Measurements from ENCODE around the gene SOS2. TPM values are rescaled to one million over a fixed set of nuclear protein-coding genes. Genes with fewer than 3 reads are reported as not detected.

The SOS2 gene
- total and polyA plus RNA-seq, 10 of the 15 experiments (the other 5 are each of a cell fraction or from before 2014, with no cell fraction given): 2.1 to 16.8 (median 8.4) TPM

DNA sequence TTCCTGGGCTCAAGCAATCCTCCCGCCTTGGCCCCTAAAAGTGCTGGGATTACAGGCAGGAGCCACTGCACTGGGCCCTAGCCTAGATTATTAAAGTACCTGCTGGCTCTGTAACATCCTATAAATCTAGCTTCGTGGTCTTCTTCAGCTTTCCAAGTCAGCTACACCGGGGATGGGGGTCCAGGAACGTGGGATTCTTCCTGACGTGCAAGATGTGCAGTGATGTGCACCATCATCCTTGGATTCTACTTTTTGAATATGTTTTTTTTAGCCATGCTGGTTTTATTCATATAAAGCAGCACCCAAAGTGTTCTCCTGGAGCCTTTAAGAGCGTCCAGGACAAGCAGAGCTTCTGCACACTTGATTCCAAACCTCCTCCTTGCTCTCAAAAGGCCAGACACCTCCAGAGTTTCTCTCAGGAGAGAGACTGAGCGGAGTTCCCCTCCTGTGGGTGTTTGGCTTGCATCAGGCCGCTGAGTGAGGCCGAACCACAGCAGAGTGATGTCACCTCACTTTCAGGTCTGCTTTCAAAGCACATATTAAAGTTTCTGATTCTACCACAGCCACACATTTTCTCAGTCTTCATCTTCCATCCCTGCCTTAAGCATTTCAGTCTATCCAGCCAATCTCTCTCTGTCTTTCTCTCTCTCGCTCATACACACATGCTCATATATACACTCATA is 148.5 kb downstream of the SOS2 start (continued):
- TF ChIP-seq, protein P1, sequence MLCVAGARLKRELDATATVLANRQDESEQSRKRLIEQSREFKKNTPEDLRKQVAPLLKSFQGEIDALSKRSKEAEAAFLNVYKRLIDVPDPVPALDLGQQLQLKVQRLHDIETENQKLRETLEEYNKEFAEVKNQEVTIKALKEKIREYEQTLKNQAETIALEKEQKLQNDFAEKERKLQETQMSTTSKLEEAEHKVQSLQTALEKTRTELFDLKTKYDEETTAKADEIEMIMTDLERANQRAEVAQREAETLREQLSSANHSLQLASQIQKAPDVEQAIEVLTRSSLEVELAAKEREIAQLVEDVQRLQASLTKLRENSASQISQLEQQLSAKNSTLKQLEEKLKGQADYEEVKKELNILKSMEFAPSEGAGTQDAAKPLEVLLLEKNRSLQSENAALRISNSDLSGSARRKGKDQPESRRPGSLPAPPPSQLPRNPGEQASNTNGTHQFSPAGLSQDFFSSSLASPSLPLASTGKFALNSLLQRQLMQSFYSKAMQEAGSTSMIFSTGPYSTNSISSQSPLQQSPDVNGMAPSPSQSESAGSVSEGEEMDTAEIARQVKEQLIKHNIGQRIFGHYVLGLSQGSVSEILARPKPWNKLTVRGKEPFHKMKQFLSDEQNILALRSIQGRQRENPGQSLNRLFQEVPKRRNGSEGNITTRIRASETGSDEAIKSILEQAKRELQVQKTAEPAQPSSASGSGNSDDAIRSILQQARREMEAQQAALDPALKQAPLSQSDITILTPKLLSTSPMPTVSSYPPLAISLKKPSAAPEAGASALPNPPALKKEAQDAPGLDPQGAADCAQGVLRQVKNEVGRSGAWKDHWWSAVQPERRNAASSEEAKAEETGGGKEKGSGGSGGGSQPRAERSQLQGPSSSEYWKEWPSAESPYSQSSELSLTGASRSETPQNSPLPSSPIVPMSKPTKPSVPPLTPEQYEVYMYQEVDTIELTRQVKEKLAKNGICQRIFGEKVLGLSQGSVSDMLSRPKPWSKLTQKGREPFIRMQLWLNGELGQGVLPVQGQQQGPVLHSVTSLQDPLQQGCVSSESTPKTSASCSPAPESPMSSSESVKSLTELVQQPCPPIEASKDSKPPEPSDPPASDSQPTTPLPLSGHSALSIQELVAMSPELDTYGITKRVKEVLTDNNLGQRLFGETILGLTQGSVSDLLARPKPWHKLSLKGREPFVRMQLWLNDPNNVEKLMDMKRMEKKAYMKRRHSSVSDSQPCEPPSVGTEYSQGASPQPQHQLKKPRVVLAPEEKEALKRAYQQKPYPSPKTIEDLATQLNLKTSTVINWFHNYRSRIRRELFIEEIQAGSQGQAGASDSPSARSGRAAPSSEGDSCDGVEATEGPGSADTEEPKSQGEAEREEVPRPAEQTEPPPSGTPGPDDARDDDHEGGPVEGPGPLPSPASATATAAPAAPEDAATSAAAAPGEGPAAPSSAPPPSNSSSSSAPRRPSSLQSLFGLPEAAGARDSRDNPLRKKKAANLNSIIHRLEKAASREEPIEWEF (IDR thresholded peaks at IDR 0.05; ENCODE audit: insufficient replicate concordance, low read depth, low read length): no peak
- peak; percentile 98 for TF ChIP-seq RELB (IDR thresholded peaks at IDR 0.05; ENCODE audit: low read depth)
- TF ChIP-seq ZNF217 (IDR thresholded peaks at IDR 0.05): no peak
- TF ChIP-seq BMI1 (IDR thresholded peaks at IDR 0.05; ENCODE audit: borderline replicate concordance): peak; percentile 64; the same call in 1 of the 2 replicates
- TF ChIP-seq SREBF1 (IDR thresholded peaks at IDR 0.05; ENCODE audit: low read length): no peak
- TF ChIP-seq STAT3 (IDR thresholded peaks at IDR 0.05; ENCODE audit: low read depth, low read length): 0 out of 2 replicates have a peak, but pooled peaks have one; percentile 29
- TF ChIP-seq, protein P2, sequence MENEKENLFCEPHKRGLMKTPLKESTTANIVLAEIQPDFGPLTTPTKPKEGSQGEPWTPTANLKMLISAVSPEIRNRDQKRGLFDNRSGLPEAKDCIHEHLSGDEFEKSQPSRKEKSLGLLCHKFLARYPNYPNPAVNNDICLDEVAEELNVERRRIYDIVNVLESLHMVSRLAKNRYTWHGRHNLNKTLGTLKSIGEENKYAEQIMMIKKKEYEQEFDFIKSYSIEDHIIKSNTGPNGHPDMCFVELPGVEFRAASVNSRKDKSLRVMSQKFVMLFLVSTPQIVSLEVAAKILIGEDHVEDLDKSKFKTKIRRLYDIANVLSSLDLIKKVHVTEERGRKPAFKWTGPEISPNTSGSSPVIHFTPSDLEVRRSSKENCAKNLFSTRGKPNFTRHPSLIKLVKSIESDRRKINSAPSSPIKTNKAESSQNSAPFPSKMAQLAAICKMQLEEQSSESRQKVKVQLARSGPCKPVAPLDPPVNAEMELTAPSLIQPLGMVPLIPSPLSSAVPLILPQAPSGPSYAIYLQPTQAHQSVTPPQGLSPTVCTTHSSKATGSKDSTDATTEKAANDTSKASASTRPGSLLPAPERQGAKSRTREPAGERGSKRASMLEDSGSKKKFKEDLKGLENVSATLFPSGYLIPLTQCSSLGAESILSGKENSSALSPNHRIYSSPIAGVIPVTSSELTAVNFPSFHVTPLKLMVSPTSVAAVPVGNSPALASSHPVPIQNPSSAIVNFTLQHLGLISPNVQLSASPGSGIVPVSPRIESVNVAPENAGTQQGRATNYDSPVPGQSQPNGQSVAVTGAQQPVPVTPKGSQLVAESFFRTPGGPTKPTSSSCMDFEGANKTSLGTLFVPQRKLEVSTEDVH (IDR thresholded peaks at IDR 0.05; ENCODE audit: low read depth, partially characterized antibody): no peak
- no peak for TF ChIP-seq NFYB (IDR thresholded peaks at IDR 0.05; ENCODE audit: insufficient read depth, low read depth, low read length)
- TF ChIP-seq CREM (IDR thresholded peaks at IDR 0.05; ENCODE audit: low read depth): peak; percentile 88
- TF ChIP-seq, protein P3, sequence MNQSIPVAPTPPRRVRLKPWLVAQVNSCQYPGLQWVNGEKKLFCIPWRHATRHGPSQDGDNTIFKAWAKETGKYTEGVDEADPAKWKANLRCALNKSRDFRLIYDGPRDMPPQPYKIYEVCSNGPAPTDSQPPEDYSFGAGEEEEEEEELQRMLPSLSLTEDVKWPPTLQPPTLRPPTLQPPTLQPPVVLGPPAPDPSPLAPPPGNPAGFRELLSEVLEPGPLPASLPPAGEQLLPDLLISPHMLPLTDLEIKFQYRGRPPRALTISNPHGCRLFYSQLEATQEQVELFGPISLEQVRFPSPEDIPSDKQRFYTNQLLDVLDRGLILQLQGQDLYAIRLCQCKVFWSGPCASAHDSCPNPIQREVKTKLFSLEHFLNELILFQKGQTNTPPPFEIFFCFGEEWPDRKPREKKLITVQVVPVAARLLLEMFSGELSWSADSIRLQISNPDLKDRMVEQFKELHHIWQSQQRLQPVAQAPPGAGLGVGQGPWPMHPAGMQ (IDR thresholded peaks at IDR 0.05; ENCODE audit: borderline replicate concordance): no peak
- TF ChIP-seq FOXK2 (IDR thresholded peaks at IDR 0.05): no peak
- TF ChIP-seq, protein P4, sequence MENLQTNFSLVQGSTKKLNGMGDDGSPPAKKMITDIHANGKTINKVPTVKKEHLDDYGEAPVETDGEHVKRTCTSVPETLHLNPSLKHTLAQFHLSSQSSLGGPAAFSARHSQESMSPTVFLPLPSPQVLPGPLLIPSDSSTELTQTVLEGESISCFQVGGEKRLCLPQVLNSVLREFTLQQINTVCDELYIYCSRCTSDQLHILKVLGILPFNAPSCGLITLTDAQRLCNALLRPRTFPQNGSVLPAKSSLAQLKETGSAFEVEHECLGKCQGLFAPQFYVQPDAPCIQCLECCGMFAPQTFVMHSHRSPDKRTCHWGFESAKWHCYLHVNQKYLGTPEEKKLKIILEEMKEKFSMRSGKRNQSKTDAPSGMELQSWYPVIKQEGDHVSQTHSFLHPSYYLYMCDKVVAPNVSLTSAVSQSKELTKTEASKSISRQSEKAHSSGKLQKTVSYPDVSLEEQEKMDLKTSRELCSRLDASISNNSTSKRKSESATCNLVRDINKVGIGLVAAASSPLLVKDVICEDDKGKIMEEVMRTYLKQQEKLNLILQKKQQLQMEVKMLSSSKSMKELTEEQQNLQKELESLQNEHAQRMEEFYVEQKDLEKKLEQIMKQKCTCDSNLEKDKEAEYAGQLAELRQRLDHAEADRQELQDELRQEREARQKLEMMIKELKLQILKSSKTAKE (IDR thresholded peaks at IDR 0.05; ENCODE audit: low read depth, poor library complexity, severe bottlenecking): peak; percentile 97
- peak; percentile 92 for TF ChIP-seq DPF2 (IDR thresholded peaks at IDR 0.05)
- TF ChIP-seq KLF5 (IDR thresholded peaks at IDR 0.05; ENCODE audit: partially characterized antibody): no peak
